ENCODE data around the gene BPIFB4.
"Not testable (repeated sequence)": the region's sequence is repeated elsewhere in the genome, so short reads cannot be mapped to it uniquely, and the experiment has no call there.

BPIFB4 gene

GRCh38 chr20:33091693-33092092, 12.2 kb downstream of the BPIFB4 start:
- H3K27me3 Mint-ChIP-seq = no peaks in the 10 kb centered on the region
- no peaks in the 10 kb centered on the region for H3K4me1 Mint-ChIP-seq (ENCODE audit: low read depth)
- no peaks in the 10 kb centered on the region for H3K9me3 Mint-ChIP-seq
- H3K27ac Mint-ChIP-seq = no peak overlapping the region
- no peak overlapping the region for H3K4me3 Mint-ChIP-seq
- H3K36me3 Mint-ChIP-seq (ENCODE audit: low read depth) = no peaks in the 10 kb centered on the region

- no peak overlapping the region for H3K27ac Mint-ChIP-seq
- H3K4me3 Mint-ChIP-seq = no peak overlapping the region
- no peaks in the 10 kb centered on the region for H3K36me3 Mint-ChIP-seq (ENCODE audit: low read depth)
- no peaks in the 10 kb centered on the region for H3K4me1 Mint-ChIP-seq (ENCODE audit: low read depth)
- no peaks in the 10 kb centered on the region for H3K9me3 Mint-ChIP-seq
- no peaks in the 10 kb centered on the region for H3K27me3 Mint-ChIP-seq
Measured at GRCh38 chr20:33092361-33092760, 12.9 kb downstream of the BPIFB4 start.

- H3K9me3 Mint-ChIP-seq = no peaks in the 10 kb centered on the region
- no peaks in the 10 kb centered on the region for H3K4me1 Mint-ChIP-seq (ENCODE audit: low read depth)
- no peak overlapping the region for H3K4me3 Mint-ChIP-seq
- H3K36me3 Mint-ChIP-seq (ENCODE audit: low read depth) = no peaks in the 10 kb centered on the region
- H3K27ac Mint-ChIP-seq = no peak overlapping the region
- no peaks in the 10 kb centered on the region for H3K27me3 Mint-ChIP-seq
Measured at GRCh38 chr20:33093074-33093473, 13.6 kb downstream of the BPIFB4 start.

GRCh38 chr20:33093582-33093981, 14.1 kb downstream of the BPIFB4 start:
- Mint-ChIP-seq H3K27me3 (no peaks in the 10 kb centered on the region), H3K36me3 (ENCODE audit: low read depth) (no peaks in the 10 kb centered on the region), H3K9me3 (no peaks in the 10 kb centered on the region), H3K4me3 (no peak overlapping the region), H3K4me1 (ENCODE audit: low read depth) (no peaks in the 10 kb centered on the region), H3K27ac (no peak overlapping the region)

- Mint-ChIP-seq H3K9me3 (no peaks in the 10 kb centered on the region), H3K36me3 (ENCODE audit: low read depth) (no peaks in the 10 kb centered on the region), H3K27ac (no peak overlapping the region), H3K4me3 (no peak overlapping the region), H3K4me1 (ENCODE audit: low read depth) (no peaks in the 10 kb centered on the region), H3K27me3 (no peaks in the 10 kb centered on the region)
Measured at GRCh38 chr20:33095249-33095648, 15.8 kb downstream of the BPIFB4 start.

GRCh38 chr20:33095902-33096584, 16.6 kb downstream of the BPIFB4 start:
- H3K36me3 Mint-ChIP-seq (ENCODE audit: low read depth); H3K27me3 Mint-ChIP-seq; H3K9me3 Mint-ChIP-seq; H3K4me1 Mint-ChIP-seq (ENCODE audit: low read depth); H3K27ac Mint-ChIP-seq; H3K4me3 Mint-ChIP-seq: not testable (repeated sequence)

GRCh38 chr20:33097001-33097400, 17.6 kb downstream of the BPIFB4 start:
- no peaks in the 10 kb centered on the region for H3K27me3 Mint-ChIP-seq

GRCh38 chr20:33099843-33100538, 20.5 kb downstream of the BPIFB4 start:
- Mint-ChIP-seq H3K4me1 (ENCODE audit: low read depth) (no peaks in the 10 kb centered on the region), H3K4me3 (no peak overlapping the region), H3K27ac (no peak overlapping the region), H3K36me3 (ENCODE audit: low read depth) (no peaks in the 10 kb centered on the region), H3K27me3 (no peaks in the 10 kb centered on the region), H3K9me3 (no peaks in the 10 kb centered on the region)

More at GRCh38 chr20:33097001-33097400, 17.6 kb downstream of the BPIFB4 start:
- Mint-ChIP-seq H3K36me3 (ENCODE audit: low read depth) (no peaks in the 10 kb centered on the region), H3K4me1 (ENCODE audit: low read depth) (no peaks in the 10 kb centered on the region), H3K4me3 (no peak overlapping the region), H3K9me3 (no peaks in the 10 kb centered on the region), H3K27ac (no peak overlapping the region)

- Mint-ChIP-seq H3K4me3 (no peak overlapping the region), H3K4me1 (ENCODE audit: low read depth) (no peaks in the 10 kb centered on the region), H3K36me3 (ENCODE audit: low read depth) (no peaks in the 10 kb centered on the region), H3K27ac (no peak overlapping the region), H3K27me3 (no peaks in the 10 kb centered on the region), H3K9me3 (no peaks in the 10 kb centered on the region)
Measured at GRCh38 chr20:33103556-33103955, 24.1 kb downstream of the BPIFB4 start.

GRCh38 chr20:33104336-33104735, 24.9 kb downstream of the BPIFB4 start:
- H3K36me3 Mint-ChIP-seq (ENCODE audit: low read depth) = no peaks in the 10 kb centered on the region
- H3K4me3 Mint-ChIP-seq = no peak overlapping the region
- no peaks in the 10 kb centered on the region for H3K27me3 Mint-ChIP-seq
- no peaks in the 10 kb centered on the region for H3K4me1 Mint-ChIP-seq (ENCODE audit: low read depth)
- no peak overlapping the region for H3K27ac Mint-ChIP-seq
- no peaks in the 10 kb centered on the region for H3K9me3 Mint-ChIP-seq

GRCh38 chr20:33105316-33105924, 26.0 kb downstream of the BPIFB4 start:
- no peaks in the 10 kb centered on the region for H3K9me3 Mint-ChIP-seq
- no peaks in the 10 kb centered on the region for H3K36me3 Mint-ChIP-seq (ENCODE audit: low read depth)
- H3K27ac Mint-ChIP-seq = no peak overlapping the region
- H3K4me1 Mint-ChIP-seq (ENCODE audit: low read depth) = no peaks in the 10 kb centered on the region
- H3K4me3 Mint-ChIP-seq = no peak overlapping the region
- H3K27me3 Mint-ChIP-seq = no peaks in the 10 kb centered on the region

- not testable (repeated sequence) for H3K4me1 Mint-ChIP-seq (ENCODE audit: low read depth); H3K27me3 Mint-ChIP-seq; H3K9me3 Mint-ChIP-seq; H3K4me3 Mint-ChIP-seq; H3K36me3 Mint-ChIP-seq (ENCODE audit: low read depth); H3K27ac Mint-ChIP-seq
Measured at GRCh38 chr20:33106058-33106620, 26.7 kb downstream of the BPIFB4 start.

- Mint-ChIP-seq H3K36me3 (ENCODE audit: low read depth) (no peaks in the 10 kb centered on the region), H3K4me3 (no peak overlapping the region), H3K9me3 (no peaks in the 10 kb centered on the region), H3K4me1 (ENCODE audit: low read depth) (no peaks in the 10 kb centered on the region), H3K27ac (no peak overlapping the region), H3K27me3 (no peaks in the 10 kb centered on the region)
Measured at GRCh38 chr20:33108661-33109060, 29.2 kb downstream of the BPIFB4 start.

- H3K27me3 Mint-ChIP-seq = no peaks in the 10 kb centered on the region
- H3K4me3 Mint-ChIP-seq = no peak overlapping the region
- no peak overlapping the region for H3K27ac Mint-ChIP-seq
- no peaks in the 10 kb centered on the region for H3K36me3 Mint-ChIP-seq (ENCODE audit: low read depth)
- no peaks in the 10 kb centered on the region for H3K9me3 Mint-ChIP-seq
- no peaks in the 10 kb centered on the region for H3K4me1 Mint-ChIP-seq (ENCODE audit: low read depth)
Measured at GRCh38 chr20:33110147-33110825, 30.8 kb downstream of the BPIFB4 start.

- H3K9me3 Mint-ChIP-seq = no peaks in the 10 kb centered on the region
- H3K27me3 Mint-ChIP-seq = no peaks in the 10 kb centered on the region
- H3K27ac Mint-ChIP-seq = no peak overlapping the region
- H3K4me3 Mint-ChIP-seq = no peak overlapping the region
- H3K4me1 Mint-ChIP-seq (ENCODE audit: low read depth) = no peaks in the 10 kb centered on the region
- H3K36me3 Mint-ChIP-seq (ENCODE audit: low read depth) = no peaks in the 10 kb centered on the region
Measured at GRCh38 chr20:33111306-33111705, 31.9 kb downstream of the BPIFB4 start.
